GM23338 (cell line): ENCODE data around the gene MELTF. TPM values are rescaled to one million over a fixed set of nuclear protein-coding genes. Genes with fewer than 3 reads are reported as not detected.

Experiments used
- ATAC-seq: fragments of 200-7000 bp; cut with Tn5 transposase; 3 replicates; pipeline ENCODE4 v1.9.1; 2020
- DNase-seq: peaks from one replicate; pipeline ENCODE4 v3.0.0-alpha.2; 2015; ENCODE audit warnings: low spot score
- H2AFZ ChIP-seq: fragments of 200-600 bp; sonication (generic); 2 replicates; pipeline ENCODE4 v1.8.0; 2016; ENCODE audit warnings: antibody characterized with exemption, mild to moderate bottlenecking, moderate library complexity
- H3F3A ChIP-seq: fragments of 200-600 bp; sonication (generic); replicated peaks from 2 replicates; pipeline ENCODE4 v1.8.0; 2017; ENCODE audit warnings: antibody characterized with exemption, mixed run types, low read depth
- H3K27ac ChIP-seq: fragments of 200-600 bp; sonication (generic); 2 replicates; pipeline ENCODE4 v1.6.1; 2016; ENCODE audit warnings: low read depth
- H3K27me3 ChIP-seq: fragments of 200-600 bp; sonication (generic); 2 replicates; pipeline ENCODE4 v1.8.0; 2016; ENCODE audit warnings: mild to moderate bottlenecking, mixed run types, moderate library complexity; ENCODE audit not compliant: insufficient read depth
- H3K36me3 ChIP-seq: fragments of 200-600 bp; sonication (generic); 2 replicates; pipeline ENCODE4 v1.8.0; 2016; ENCODE audit warnings: mild to moderate bottlenecking; ENCODE audit not compliant: insufficient read depth
- H3K4me1 ChIP-seq: fragments of 200-600 bp; sonication (generic); 2 replicates; pipeline ENCODE4 v1.8.0; 2016; ENCODE audit warnings: mild to moderate bottlenecking, moderate library complexity; ENCODE audit not compliant: insufficient read depth
- H3K4me2 ChIP-seq: fragments of 200-600 bp; sonication (generic); 2 replicates; pipeline ENCODE4 v1.7.1; 2017; ENCODE audit warnings: mixed run types
- H3K4me3 ChIP-seq: fragments of 200-600 bp; sonication (generic); 2 replicates; pipeline ENCODE4 v1.6.1; 2016; ENCODE audit warnings: mixed run types
- H3K79me2 ChIP-seq: fragments of 200-600 bp; sonication (generic); replicated peaks from 2 replicates; pipeline ENCODE4 v1.8.0; 2017; ENCODE audit warnings: mild to moderate bottlenecking; ENCODE audit not compliant: insufficient read depth
- H3K9me2 ChIP-seq: fragments of 200-600 bp; sonication (generic); 2 replicates; pipeline ENCODE4 v1.8.0; 2017; ENCODE audit not compliant: insufficient read depth
- H4K20me1 ChIP-seq: fragments of 200-600 bp; sonication (generic); replicated peaks from 2 replicates; pipeline ENCODE4 v1.8.0; 2017; ENCODE audit warnings: mild to moderate bottlenecking; ENCODE audit not compliant: insufficient read depth
- H3K27ac Mint-ChIP-seq: 2 replicates; pipeline ENCODE4 v1.8.0; 2020; ENCODE audit warnings: inconsistent platforms, mild to moderate bottlenecking, moderate library complexity, mixed read lengths
- H3K27me3 Mint-ChIP-seq: 3 replicates; pipeline ENCODE4 v1.8.0; 2022; ENCODE audit warnings: low read depth, mild to moderate bottlenecking, moderate library complexity, mixed read lengths, inconsistent platforms; ENCODE audit not compliant: insufficient read depth, poor library complexity
- H3K36me3 Mint-ChIP-seq: 3 replicates; pipeline ENCODE4 v1.8.0; 2021; ENCODE audit warnings: low read depth, mild to moderate bottlenecking, inconsistent platforms, moderate library complexity, mixed read lengths
- H3K4me1 Mint-ChIP-seq: 3 replicates; pipeline ENCODE4 v1.8.0; 2020; ENCODE audit warnings: mild to moderate bottlenecking, inconsistent platforms, mixed read lengths
- H3K4me3 Mint-ChIP-seq: 3 replicates; pipeline ENCODE4 v1.8.0; 2021; ENCODE audit warnings: moderate library complexity, mild to moderate bottlenecking, inconsistent platforms, mixed read lengths
- H3K9me3 Mint-ChIP-seq: 3 replicates; pipeline ENCODE4 v1.8.0; 2020; ENCODE audit warnings: moderate library complexity, mild to moderate bottlenecking, inconsistent platforms, mixed read lengths
- CREB1 ChIP-seq: fragments of 250-450 bp; sonication (Bioruptor Pico); IDR thresholded peaks from 2 replicates; pipeline ENCODE4 v1.5.0; 2020; ENCODE audit warnings: low read depth, mild to moderate bottlenecking, moderate library complexity
- EZH2 ChIP-seq: fragments of 200-600 bp; sonication (generic); IDR thresholded peaks from one replicate; pipeline ENCODE4 v1.8.0; 2017; ENCODE audit warnings: antibody characterized with exemption, mild to moderate bottlenecking, low read depth; ENCODE audit not compliant: unreplicated experiment
- JUNB ChIP-seq: IDR thresholded peaks from one replicate; pipeline ENCODE4 v1.6.1; 2016; ENCODE audit warnings: antibody characterized with exemption; ENCODE audit not compliant: unreplicated experiment
- NANOG ChIP-seq: IDR thresholded peaks from 2 replicates; pipeline ENCODE4 v1.6.1; 2016; ENCODE audit warnings: antibody characterized with exemption, borderline replicate concordance
- POLR2AphosphoS5 ChIP-seq: IDR thresholded peaks from 2 replicates; pipeline ENCODE4 v1.6.1; 2016; ENCODE audit warnings: antibody characterized with exemption, low read depth
- STAT1 ChIP-seq: IDR thresholded peaks from one replicate; pipeline ENCODE4 v1.6.1; 2016; ENCODE audit warnings: antibody characterized with exemption; ENCODE audit not compliant: unreplicated experiment
- ZNF331 ChIP-seq: fragments of 250-450 bp; sonication (Bioruptor Pico); IDR thresholded peaks from 2 replicates; pipeline ENCODE4 v1.5.0; 2020; ENCODE audit warnings: low read depth, mild to moderate bottlenecking, moderate library complexity
- ZNF462 ChIP-seq: fragments of 250-450 bp; sonication (Bioruptor Pico); IDR thresholded peaks from 2 replicates; pipeline ENCODE4 v1.5.0; 2020; ENCODE audit warnings: mild to moderate bottlenecking, moderate library complexity
- polyA plus RNA-seq: library from polyadenylated mRNA; unstranded; fragments of >200 nt; fragmentation: Nextera tagmentation; extraction: Ambion mirVana; gene quantifications from 2 replicates; pipeline ENCODE4 v1.2.1, GENCODE V29; 2016
- total RNA-seq: library from RNA; depleted of rRNA; stranded (reverse); fragments of >200 nt; shearing (Covaris generic); gene quantifications from 2 replicates; pipeline ENCODE4 v1.2.3, GENCODE V29; 2014
- TF ChIP-seq, protein P1 (sequence below): IDR thresholded peaks from one replicate; pipeline ENCODE4 v1.6.1; 2018; ENCODE audit warnings: antibody characterized with exemption; ENCODE audit not compliant: unreplicated experiment
- TF ChIP-seq, protein P2 (sequence below): IDR thresholded peaks from 2 replicates; pipeline ENCODE4 v1.6.1; 2016; ENCODE audit warnings: antibody characterized with exemption

The MELTF gene
- total and polyA plus RNA-seq, 2 experiments from 2014 or later = 1.4 to 5.2 TPM

DNA sequence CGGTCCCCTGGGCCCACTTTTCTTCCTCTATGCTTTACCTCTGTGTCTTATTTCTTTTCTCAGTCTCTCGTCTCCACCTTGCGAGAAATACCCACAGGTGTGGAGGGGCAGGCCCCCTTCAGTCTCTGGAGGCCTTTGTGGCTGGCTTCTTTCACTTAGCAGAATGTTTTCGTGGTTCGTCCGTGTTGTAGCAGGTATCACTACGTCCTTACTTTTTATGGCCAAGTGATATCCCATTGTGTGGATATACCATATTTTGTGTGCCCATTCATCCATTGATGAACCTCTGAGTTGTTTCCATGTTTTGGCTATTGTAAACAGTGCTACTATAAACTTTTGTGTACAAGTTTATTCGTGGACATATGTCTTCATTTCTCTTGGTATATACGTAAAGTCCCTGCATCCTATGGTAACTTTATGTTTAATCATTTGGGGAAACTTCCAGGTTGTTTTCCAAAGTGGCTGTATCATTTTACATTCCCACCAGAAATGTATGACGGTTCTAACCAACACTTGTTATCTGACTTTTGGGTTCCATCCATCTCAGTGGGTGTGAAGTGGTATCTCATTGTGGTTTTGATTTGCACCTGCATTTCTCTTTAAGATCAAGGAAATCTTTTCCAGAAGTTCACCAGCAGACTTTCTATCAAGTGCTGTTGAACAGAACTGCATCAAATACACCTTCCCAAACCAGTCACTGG lies 66.5 kb downstream of the MELTF start (continued):
- TF ChIP-seq, protein P1, sequence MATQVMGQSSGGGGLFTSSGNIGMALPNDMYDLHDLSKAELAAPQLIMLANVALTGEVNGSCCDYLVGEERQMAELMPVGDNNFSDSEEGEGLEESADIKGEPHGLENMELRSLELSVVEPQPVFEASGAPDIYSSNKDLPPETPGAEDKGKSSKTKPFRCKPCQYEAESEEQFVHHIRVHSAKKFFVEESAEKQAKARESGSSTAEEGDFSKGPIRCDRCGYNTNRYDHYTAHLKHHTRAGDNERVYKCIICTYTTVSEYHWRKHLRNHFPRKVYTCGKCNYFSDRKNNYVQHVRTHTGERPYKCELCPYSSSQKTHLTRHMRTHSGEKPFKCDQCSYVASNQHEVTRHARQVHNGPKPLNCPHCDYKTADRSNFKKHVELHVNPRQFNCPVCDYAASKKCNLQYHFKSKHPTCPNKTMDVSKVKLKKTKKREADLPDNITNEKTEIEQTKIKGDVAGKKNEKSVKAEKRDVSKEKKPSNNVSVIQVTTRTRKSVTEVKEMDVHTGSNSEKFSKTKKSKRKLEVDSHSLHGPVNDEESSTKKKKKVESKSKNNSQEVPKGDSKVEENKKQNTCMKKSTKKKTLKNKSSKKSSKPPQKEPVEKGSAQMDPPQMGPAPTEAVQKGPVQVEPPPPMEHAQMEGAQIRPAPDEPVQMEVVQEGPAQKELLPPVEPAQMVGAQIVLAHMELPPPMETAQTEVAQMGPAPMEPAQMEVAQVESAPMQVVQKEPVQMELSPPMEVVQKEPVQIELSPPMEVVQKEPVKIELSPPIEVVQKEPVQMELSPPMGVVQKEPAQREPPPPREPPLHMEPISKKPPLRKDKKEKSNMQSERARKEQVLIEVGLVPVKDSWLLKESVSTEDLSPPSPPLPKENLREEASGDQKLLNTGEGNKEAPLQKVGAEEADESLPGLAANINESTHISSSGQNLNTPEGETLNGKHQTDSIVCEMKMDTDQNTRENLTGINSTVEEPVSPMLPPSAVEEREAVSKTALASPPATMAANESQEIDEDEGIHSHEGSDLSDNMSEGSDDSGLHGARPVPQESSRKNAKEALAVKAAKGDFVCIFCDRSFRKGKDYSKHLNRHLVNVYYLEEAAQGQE = no peak
- TF ChIP-seq JUNB (no peak), POLR2AphosphoS5 (no peak), NANOG (no peak), EZH2 (no peak)

DNA sequence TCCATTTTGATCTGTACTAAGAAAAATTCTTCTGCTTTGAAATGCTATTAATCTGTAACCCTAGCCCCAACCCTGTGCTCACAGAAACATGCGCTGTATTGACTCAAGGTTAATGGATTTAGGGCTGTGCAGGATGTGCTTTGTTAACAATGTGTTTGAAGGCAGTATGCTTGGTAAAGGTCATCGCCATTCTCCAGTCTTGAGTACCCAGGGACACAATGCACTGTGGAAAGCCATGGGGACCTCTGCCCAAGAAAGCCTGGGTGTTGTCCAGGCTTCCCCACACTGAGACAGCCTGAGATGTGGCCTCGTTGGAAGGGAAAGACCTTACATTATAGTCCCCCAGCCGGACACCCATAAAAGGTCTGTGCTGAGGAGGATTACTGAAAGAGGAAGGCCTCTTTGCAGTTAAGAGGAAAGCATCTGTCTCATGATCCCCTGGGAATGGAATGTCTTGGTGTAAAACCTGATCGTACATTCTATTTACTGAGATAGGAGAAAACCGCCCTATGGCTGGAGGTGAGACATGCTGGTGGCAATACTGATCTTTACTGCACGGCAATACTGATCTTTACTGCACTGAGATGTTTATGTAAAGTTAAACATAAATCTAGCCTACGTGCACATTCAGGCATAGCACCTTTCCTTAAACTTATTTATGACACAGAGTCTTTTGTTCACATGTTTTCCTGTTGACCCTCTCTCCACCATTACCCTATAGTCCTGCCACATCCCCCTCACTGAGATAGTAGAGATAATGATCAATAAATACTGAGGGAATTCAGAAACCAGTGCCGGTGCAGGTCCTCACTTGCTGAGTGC lies 67.3 kb downstream of the MELTF start:
- H3K27me3 Mint-ChIP-seq = peaks cover 32% of the 10 kb centered on the region
- no peak overlapping the region for H3K27ac Mint-ChIP-seq
- Histone ChIP-seq H3K27me3 (peaks cover 37% of the 10 kb centered on the region), H3F3A (no peaks in the 10 kb centered on the region), H3K4me2 (no peak overlapping the region), H3K9me2 (no peaks in the 10 kb centered on the region), H3K36me3 (no peaks in the 10 kb centered on the region), H3K79me2 (no peaks in the 10 kb centered on the region), H2AFZ (no peak overlapping the region), H3K27ac (no peak overlapping the region), H4K20me1 (no peaks in the 10 kb centered on the region), H3K4me3 (no peak overlapping the region), H3K4me1 (no peaks in the 10 kb centered on the region; the same call in 1 of the 2 replicates)
- ATAC-seq (no peak), DNase-seq (no peak)
- H3K9me3 Mint-ChIP-seq = no peaks in the 10 kb centered on the region
- H3K4me3 Mint-ChIP-seq = no peak overlapping the region
- no peaks in the 10 kb centered on the region for H3K36me3 Mint-ChIP-seq
- peaks cover 3% of the 10 kb centered on the region; the same call in 2 of the 3 replicates for H3K4me1 Mint-ChIP-seq
- TF ChIP-seq NANOG = no peak
- TF ChIP-seq ZNF462 (CRISPR knock-in tag) = no peak
- TF ChIP-seq JUNB = no peak
- TF ChIP-seq ZNF331 (CRISPR knock-in tag) = no peak
- TF ChIP-seq, protein P2, sequence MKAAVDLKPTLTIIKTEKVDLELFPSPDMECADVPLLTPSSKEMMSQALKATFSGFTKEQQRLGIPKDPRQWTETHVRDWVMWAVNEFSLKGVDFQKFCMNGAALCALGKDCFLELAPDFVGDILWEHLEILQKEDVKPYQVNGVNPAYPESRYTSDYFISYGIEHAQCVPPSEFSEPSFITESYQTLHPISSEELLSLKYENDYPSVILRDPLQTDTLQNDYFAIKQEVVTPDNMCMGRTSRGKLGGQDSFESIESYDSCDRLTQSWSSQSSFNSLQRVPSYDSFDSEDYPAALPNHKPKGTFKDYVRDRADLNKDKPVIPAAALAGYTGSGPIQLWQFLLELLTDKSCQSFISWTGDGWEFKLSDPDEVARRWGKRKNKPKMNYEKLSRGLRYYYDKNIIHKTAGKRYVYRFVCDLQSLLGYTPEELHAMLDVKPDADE = no peak
- TF ChIP-seq CREB1 (CRISPR knock-in tag) = no peak
- TF ChIP-seq STAT1 = no peak
- TF ChIP-seq POLR2AphosphoS5 = no peak
